GM23338 (cell line): Measurements from ENCODE around the gene SH2D4B. TPM values are rescaled to one million over a fixed set of nuclear protein-coding genes. Genes with fewer than 3 reads are reported as not detected.

ENCODE experiments used
- ATAC-seq: fragments of 200-7000 bp; cut with Tn5 transposase; 3 replicates; pipeline ENCODE4 v1.9.1; 2020
- DNase-seq: peaks from one replicate; pipeline ENCODE4 v3.0.0-alpha.2; 2015; ENCODE audit warnings: low spot score
- H2AFZ ChIP-seq: fragments of 200-600 bp; sonication (generic); 2 replicates; pipeline ENCODE4 v1.8.0; 2016; ENCODE audit warnings: antibody characterized with exemption, mild to moderate bottlenecking, moderate library complexity
- H3F3A ChIP-seq: fragments of 200-600 bp; sonication (generic); replicated peaks from 2 replicates; pipeline ENCODE4 v1.8.0; 2017; ENCODE audit warnings: antibody characterized with exemption, mixed run types, low read depth
- H3K27ac ChIP-seq: fragments of 200-600 bp; sonication (generic); 2 replicates; pipeline ENCODE4 v1.6.1; 2016; ENCODE audit warnings: low read depth
- H3K27me3 ChIP-seq: fragments of 200-600 bp; sonication (generic); 2 replicates; pipeline ENCODE4 v1.8.0; 2016; ENCODE audit warnings: mild to moderate bottlenecking, mixed run types, moderate library complexity; ENCODE audit not compliant: insufficient read depth
- H3K36me3 ChIP-seq: fragments of 200-600 bp; sonication (generic); 2 replicates; pipeline ENCODE4 v1.8.0; 2016; ENCODE audit warnings: mild to moderate bottlenecking; ENCODE audit not compliant: insufficient read depth
- H3K4me1 ChIP-seq: fragments of 200-600 bp; sonication (generic); 2 replicates; pipeline ENCODE4 v1.8.0; 2016; ENCODE audit warnings: mild to moderate bottlenecking, moderate library complexity; ENCODE audit not compliant: insufficient read depth
- H3K4me2 ChIP-seq: fragments of 200-600 bp; sonication (generic); 2 replicates; pipeline ENCODE4 v1.7.1; 2017; ENCODE audit warnings: mixed run types
- H3K4me3 ChIP-seq: fragments of 200-600 bp; sonication (generic); 2 replicates; pipeline ENCODE4 v1.6.1; 2016; ENCODE audit warnings: mixed run types
- H3K79me2 ChIP-seq: fragments of 200-600 bp; sonication (generic); replicated peaks from 2 replicates; pipeline ENCODE4 v1.8.0; 2017; ENCODE audit warnings: mild to moderate bottlenecking; ENCODE audit not compliant: insufficient read depth
- H3K9me2 ChIP-seq: fragments of 200-600 bp; sonication (generic); 2 replicates; pipeline ENCODE4 v1.8.0; 2017; ENCODE audit not compliant: insufficient read depth
- H4K20me1 ChIP-seq: fragments of 200-600 bp; sonication (generic); replicated peaks from 2 replicates; pipeline ENCODE4 v1.8.0; 2017; ENCODE audit warnings: mild to moderate bottlenecking; ENCODE audit not compliant: insufficient read depth
- H3K27ac Mint-ChIP-seq: 2 replicates; pipeline ENCODE4 v1.8.0; 2020; ENCODE audit warnings: inconsistent platforms, mild to moderate bottlenecking, moderate library complexity, mixed read lengths
- H3K27me3 Mint-ChIP-seq: 3 replicates; pipeline ENCODE4 v1.8.0; 2022; ENCODE audit warnings: low read depth, mild to moderate bottlenecking, moderate library complexity, mixed read lengths, inconsistent platforms; ENCODE audit not compliant: insufficient read depth, poor library complexity
- H3K36me3 Mint-ChIP-seq: 3 replicates; pipeline ENCODE4 v1.8.0; 2021; ENCODE audit warnings: low read depth, mild to moderate bottlenecking, inconsistent platforms, moderate library complexity, mixed read lengths
- H3K4me1 Mint-ChIP-seq: 3 replicates; pipeline ENCODE4 v1.8.0; 2020; ENCODE audit warnings: mild to moderate bottlenecking, inconsistent platforms, mixed read lengths
- H3K4me3 Mint-ChIP-seq: 3 replicates; pipeline ENCODE4 v1.8.0; 2021; ENCODE audit warnings: moderate library complexity, mild to moderate bottlenecking, inconsistent platforms, mixed read lengths
- H3K9me3 Mint-ChIP-seq: 3 replicates; pipeline ENCODE4 v1.8.0; 2020; ENCODE audit warnings: moderate library complexity, mild to moderate bottlenecking, inconsistent platforms, mixed read lengths
- ETS1 ChIP-seq: IDR thresholded peaks from 2 replicates; pipeline ENCODE4 v1.6.1; 2016; ENCODE audit warnings: antibody characterized with exemption
- EZH2 ChIP-seq: fragments of 200-600 bp; sonication (generic); IDR thresholded peaks from one replicate; pipeline ENCODE4 v1.8.0; 2017; ENCODE audit warnings: antibody characterized with exemption, mild to moderate bottlenecking, low read depth; ENCODE audit not compliant: unreplicated experiment
- EZH2phosphoT487 ChIP-seq: fragments of 200-600 bp; sonication (generic); IDR thresholded peaks from one replicate; pipeline ENCODE4 v1.8.1; 2018; ENCODE audit warnings: antibody characterized with exemption; ENCODE audit not compliant: unreplicated experiment
- NANOG ChIP-seq: IDR thresholded peaks from 2 replicates; pipeline ENCODE4 v1.6.1; 2016; ENCODE audit warnings: antibody characterized with exemption, borderline replicate concordance
- STAT1 ChIP-seq: IDR thresholded peaks from one replicate; pipeline ENCODE4 v1.6.1; 2016; ENCODE audit warnings: antibody characterized with exemption; ENCODE audit not compliant: unreplicated experiment
- ZNF114 ChIP-seq: fragments of 250-450 bp; sonication (Bioruptor Pico); IDR thresholded peaks from 2 replicates; pipeline ENCODE4 v1.5.0; 2020; ENCODE audit warnings: mild to moderate bottlenecking, moderate library complexity
- ZNF331 ChIP-seq: fragments of 250-450 bp; sonication (Bioruptor Pico); IDR thresholded peaks from 2 replicates; pipeline ENCODE4 v1.5.0; 2020; ENCODE audit warnings: low read depth, mild to moderate bottlenecking, moderate library complexity
- polyA plus RNA-seq: library from polyadenylated mRNA; unstranded; fragments of >200 nt; fragmentation: Nextera tagmentation; extraction: Ambion mirVana; gene quantifications from 2 replicates; pipeline ENCODE4 v1.2.1, GENCODE V29; 2016
- total RNA-seq: library from RNA; depleted of rRNA; stranded (reverse); fragments of >200 nt; shearing (Covaris generic); gene quantifications from 2 replicates; pipeline ENCODE4 v1.2.3, GENCODE V29; 2014
- TF ChIP-seq, protein P1 (sequence below), 2 experiments: fragments of 200-600 bp in 1 of 2; sonication (generic) in 1 of 2; conservative IDR thresholded peaks; 2 replicates each; pipeline versions ENCODE4 v1.5.1 to v1.6.1; 2016 to 2017; ENCODE audit warnings: antibody characterized with exemption in 2 of 2, low read depth in 2 of 2, mild to moderate bottlenecking in 2 of 2, moderate library complexity in 1 of 2
- TF ChIP-seq, protein P2 (sequence below): fragments of 250-450 bp; sonication (Bioruptor Pico); IDR thresholded peaks from 2 replicates; pipeline ENCODE4 v1.5.0; 2020; ENCODE audit warnings: mild to moderate bottlenecking, moderate library complexity

SH2D4B gene
- total and polyA plus RNA-seq, 2 experiments from 2014 or later = 0.08 TPM; not detected in 1

DNA sequence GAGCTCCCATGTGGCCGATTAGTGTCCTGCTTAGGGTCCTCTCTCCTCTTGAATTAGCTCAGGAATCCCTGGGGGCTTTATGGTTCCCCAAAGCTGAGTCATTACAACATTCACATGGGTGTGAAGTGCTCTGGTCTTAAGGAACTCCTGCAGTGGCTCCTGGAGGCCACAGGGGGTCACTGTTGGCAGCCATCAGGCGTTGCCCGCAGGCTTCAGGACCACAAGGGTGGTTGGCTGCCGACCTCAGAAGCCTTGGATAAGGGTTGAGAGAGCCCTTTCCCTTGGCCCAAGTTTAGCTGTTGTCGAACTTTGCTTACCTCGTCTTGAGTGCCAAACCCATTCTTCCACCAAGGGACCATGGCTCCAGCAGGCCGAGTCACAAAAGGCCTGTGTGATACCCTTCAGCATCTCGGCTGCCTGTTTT lies 61.7 kb downstream of the SH2D4B start:
- no peaks in the 10 kb centered on the region for H3K27me3 ChIP-seq
- no peaks in the 10 kb centered on the region for H3K79me2 ChIP-seq
- no peak overlapping the region for H3K4me2 ChIP-seq
- H3K36me3 ChIP-seq = no peaks in the 10 kb centered on the region
- peak; percentile 92 for DNase-seq
- no peaks in the 10 kb centered on the region for H3F3A ChIP-seq
- no peaks in the 10 kb centered on the region for H3K9me3 Mint-ChIP-seq
- TF ChIP-seq, protein P1, sequence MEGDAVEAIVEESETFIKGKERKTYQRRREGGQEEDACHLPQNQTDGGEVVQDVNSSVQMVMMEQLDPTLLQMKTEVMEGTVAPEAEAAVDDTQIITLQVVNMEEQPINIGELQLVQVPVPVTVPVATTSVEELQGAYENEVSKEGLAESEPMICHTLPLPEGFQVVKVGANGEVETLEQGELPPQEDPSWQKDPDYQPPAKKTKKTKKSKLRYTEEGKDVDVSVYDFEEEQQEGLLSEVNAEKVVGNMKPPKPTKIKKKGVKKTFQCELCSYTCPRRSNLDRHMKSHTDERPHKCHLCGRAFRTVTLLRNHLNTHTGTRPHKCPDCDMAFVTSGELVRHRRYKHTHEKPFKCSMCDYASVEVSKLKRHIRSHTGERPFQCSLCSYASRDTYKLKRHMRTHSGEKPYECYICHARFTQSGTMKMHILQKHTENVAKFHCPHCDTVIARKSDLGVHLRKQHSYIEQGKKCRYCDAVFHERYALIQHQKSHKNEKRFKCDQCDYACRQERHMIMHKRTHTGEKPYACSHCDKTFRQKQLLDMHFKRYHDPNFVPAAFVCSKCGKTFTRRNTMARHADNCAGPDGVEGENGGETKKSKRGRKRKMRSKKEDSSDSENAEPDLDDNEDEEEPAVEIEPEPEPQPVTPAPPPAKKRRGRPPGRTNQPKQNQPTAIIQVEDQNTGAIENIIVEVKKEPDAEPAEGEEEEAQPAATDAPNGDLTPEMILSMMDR (conservative IDR thresholded peaks at IDR 0.05; ENCODE audit: low read depth in 2 of 2) = peak; percentile 88 to 90
- no peak for TF ChIP-seq EZH2phosphoT487
- TF ChIP-seq, protein P2, sequence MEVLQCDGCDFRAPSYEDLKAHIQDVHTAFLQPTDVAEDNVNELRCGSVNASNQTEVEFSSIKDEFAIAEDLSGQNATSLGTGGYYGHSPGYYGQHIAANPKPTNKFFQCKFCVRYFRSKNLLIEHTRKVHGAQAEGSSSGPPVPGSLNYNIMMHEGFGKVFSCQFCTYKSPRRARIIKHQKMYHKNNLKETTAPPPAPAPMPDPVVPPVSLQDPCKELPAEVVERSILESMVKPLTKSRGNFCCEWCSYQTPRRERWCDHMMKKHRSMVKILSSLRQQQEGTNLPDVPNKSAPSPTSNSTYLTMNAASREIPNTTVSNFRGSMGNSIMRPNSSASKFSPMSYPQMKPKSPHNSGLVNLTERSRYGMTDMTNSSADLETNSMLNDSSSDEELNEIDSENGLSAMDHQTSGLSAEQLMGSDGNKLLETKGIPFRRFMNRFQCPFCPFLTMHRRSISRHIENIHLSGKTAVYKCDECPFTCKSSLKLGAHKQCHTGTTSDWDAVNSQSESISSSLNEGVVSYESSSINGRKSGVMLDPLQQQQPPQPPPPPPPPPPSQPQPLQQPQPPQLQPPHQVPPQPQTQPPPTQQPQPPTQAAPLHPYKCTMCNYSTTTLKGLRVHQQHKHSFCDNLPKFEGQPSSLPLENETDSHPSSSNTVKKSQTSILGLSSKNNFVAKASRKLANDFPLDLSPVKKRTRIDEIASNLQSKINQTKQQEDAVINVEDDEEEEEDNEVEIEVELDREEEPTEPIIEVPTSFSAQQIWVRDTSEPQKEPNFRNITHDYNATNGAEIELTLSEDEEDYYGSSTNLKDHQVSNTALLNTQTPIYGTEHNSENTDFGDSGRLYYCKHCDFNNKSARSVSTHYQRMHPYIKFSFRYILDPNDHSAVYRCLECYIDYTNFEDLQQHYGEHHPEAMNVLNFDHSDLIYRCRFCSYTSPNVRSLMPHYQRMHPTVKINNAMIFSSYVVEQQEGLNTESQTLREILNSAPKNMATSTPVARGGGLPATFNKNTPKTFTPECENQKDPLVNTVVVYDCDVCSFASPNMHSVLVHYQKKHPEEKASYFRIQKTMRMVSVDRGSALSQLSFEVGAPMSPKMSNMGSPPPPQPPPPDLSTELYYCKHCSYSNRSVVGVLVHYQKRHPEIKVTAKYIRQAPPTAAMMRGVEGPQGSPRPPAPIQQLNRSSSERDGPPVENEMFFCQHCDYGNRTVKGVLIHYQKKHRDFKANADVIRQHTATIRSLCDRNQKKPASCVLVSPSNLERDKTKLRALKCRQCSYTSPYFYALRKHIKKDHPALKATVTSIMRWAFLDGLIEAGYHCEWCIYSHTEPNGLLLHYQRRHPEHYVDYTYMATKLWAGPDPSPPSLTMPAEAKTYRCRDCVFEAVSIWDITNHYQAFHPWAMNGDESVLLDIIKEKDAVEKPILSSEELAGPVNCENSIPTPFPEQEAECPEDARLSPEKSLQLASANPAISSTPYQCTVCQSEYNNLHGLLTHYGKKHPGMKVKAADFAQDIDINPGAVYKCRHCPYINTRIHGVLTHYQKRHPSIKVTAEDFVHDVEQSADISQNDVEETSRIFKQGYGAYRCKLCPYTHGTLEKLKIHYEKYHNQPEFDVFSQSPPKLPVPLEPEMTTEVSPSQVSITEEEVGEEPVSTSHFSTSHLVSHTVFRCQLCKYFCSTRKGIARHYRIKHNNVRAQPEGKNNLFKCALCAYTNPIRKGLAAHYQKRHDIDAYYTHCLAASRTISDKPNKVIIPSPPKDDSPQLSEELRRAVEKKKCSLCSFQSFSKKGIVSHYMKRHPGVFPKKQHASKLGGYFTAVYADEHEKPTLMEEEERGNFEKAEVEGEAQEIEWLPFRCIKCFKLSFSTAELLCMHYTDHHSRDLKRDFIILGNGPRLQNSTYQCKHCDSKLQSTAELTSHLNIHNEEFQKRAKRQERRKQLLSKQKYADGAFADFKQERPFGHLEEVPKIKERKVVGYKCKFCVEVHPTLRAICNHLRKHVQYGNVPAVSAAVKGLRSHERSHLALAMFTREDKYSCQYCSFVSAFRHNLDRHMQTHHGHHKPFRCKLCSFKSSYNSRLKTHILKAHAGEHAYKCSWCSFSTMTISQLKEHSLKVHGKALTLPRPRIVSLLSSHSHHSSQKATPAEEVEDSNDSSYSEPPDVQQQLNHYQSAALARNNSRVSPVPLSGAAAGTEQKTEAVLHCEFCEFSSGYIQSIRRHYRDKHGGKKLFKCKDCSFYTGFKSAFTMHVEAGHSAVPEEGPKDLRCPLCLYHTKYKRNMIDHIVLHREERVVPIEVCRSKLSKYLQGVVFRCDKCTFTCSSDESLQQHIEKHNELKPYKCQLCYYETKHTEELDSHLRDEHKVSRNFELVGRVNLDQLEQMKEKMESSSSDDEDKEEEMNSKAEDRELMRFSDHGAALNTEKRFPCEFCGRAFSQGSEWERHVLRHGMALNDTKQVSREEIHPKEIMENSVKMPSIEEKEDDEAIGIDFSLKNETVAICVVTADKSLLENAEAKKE (CRISPR knock-in tag) = peak; percentile 57; the same call in 1 of the 2 replicates
- no peak for TF ChIP-seq ZNF331
- no peaks in the 10 kb centered on the region for H4K20me1 ChIP-seq
- H3K36me3 Mint-ChIP-seq = no peaks in the 10 kb centered on the region
- H2AFZ ChIP-seq = peak overlapping the region; percentile 72
- peaks cover 8% of the 10 kb centered on the region for H3K4me1 Mint-ChIP-seq
- peaks cover 1% of the 10 kb centered on the region for H3K27me3 Mint-ChIP-seq
- H3K27ac Mint-ChIP-seq = peak overlapping the region; percentile 11; the same call in 1 of the 2 replicates
- H3K27ac ChIP-seq = no peak overlapping the region
- H3K9me2 ChIP-seq = no peaks in the 10 kb centered on the region
- ATAC-seq = peak; percentile 94
- H3K4me3 ChIP-seq = no peak overlapping the region
- H3K4me3 Mint-ChIP-seq = no peak overlapping the region
- no peaks in the 10 kb centered on the region for H3K4me1 ChIP-seq

DNA sequence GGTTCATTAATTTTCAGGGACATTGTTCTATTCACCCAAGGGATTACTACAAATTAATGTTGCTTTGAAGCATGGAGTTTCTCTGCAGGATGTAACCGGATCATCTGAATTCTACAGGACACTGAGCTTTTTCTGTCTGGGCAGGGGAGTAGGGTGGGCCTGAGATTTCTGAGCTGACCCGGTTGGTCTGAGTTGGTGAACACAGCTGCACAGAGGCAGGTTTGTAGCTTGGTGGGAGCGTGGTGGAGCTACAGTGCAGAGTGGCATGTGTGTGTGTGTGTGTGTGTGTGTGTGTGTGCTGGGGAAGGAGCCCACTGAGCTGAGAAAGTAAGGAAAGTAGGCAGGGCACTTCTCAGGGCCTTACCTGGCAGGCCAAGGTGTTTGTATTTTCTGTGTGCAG lies 62.6 kb downstream of the SH2D4B start:
- no peak overlapping the region for H2AFZ ChIP-seq
- H3K36me3 ChIP-seq = no peaks in the 10 kb centered on the region
- H3K9me2 ChIP-seq = no peaks in the 10 kb centered on the region
- H3K27me3 Mint-ChIP-seq = peaks cover 1% of the 10 kb centered on the region
- H3K27ac ChIP-seq = no peak overlapping the region
- no peaks in the 10 kb centered on the region for H3K27me3 ChIP-seq
- no peaks in the 10 kb centered on the region for H3K36me3 Mint-ChIP-seq
- no peaks in the 10 kb centered on the region for H3K79me2 ChIP-seq
- H3K4me2 ChIP-seq = no peak overlapping the region
- no peak overlapping the region for H3K4me3 ChIP-seq
- H3K9me3 Mint-ChIP-seq = no peaks in the 10 kb centered on the region
- DNase-seq (no peak), ATAC-seq (no peak)
- H4K20me1 ChIP-seq = no peaks in the 10 kb centered on the region
- peaks cover 8% of the 10 kb centered on the region for H3K4me1 Mint-ChIP-seq
- H3K4me1 ChIP-seq = no peaks in the 10 kb centered on the region
- no peaks in the 10 kb centered on the region for H3F3A ChIP-seq
- H3K4me3 Mint-ChIP-seq = no peak overlapping the region
- no peak overlapping the region for H3K27ac Mint-ChIP-seq
- TF ChIP-seq ZNF114 (CRISPR knock-in tag) (no peak), ETS1 (no peak), STAT1 (no peak), NANOG (no peak), EZH2 (no peak)
